ENCODE results near the gene PLIN5.
"Not testable (repeated sequence)": the region's sequence is repeated elsewhere in the genome, so short reads cannot be mapped to it uniquely, and the experiment has no call there.

The PLIN5 gene

GRCh38 chr19:4552525-4552819, 17.4 kb upstream of the PLIN5 start:
- Histone ChIP-seq H3K36me3 (ENCODE audit: control insufficient read depth, insufficient read depth, low read length) (no peaks in the 10 kb centered on the region), H3K4me3 (ENCODE audit: extremely low read depth, insufficient read depth, low read length, poor library complexity, severe bottlenecking) (no peak overlapping the region), H3K4me1 (ENCODE audit: control insufficient read depth, insufficient read depth, low read length, poor library complexity, severe bottlenecking) (no peaks in the 10 kb centered on the region), H3K9me3 (ENCODE audit: control insufficient read depth, low read length) (no peaks in the 10 kb centered on the region), H3K27ac (ENCODE audit: low read depth, low read length, severe bottlenecking) (no peak overlapping the region)
- WGBS, 2 experiments (ENCODE audit: insufficient coverage in 2 of 2): 94 to 95% methylated on average over 16 to 18 of the region's 18 CpGs

DNA sequence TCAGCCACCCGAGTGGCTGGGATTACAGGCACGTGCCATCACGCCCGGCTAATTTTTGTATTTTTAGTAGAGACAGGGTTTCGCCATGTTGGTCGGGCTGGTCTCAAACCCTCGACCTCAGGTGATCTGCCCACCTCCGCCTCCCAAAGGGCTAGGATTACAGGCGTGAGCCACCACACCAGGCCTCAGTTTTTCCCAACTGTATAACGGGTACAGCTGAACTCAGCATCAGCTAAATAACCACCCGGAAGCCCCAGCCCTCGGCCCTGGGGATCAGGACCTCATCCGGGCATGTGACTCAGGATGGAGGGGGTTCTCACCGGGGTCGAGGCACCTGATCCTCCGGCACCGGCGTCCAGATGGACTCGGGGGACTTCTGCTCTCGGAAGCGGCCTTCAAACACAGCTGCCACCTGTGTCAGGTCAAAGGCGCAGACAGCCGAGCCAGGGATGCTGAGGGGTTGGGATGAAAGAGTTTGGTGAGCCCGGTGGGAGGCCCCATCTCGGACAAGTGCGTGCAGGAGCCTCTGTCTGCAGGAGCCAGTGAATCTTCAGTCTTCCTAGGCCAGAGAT, 15.5 kb upstream of the PLIN5 start:
- H3K4me1 ChIP-seq (ENCODE audit: control insufficient read depth, insufficient read depth, low read length, poor library complexity, severe bottlenecking): no peaks in the 10 kb centered on the region
- no peak overlapping the region for H3K4me3 ChIP-seq (ENCODE audit: extremely low read depth, insufficient read depth, low read length, poor library complexity, severe bottlenecking)
- WGBS, 2 experiments (ENCODE audit: insufficient coverage in 2 of 2): 89 to 92% methylated on average over 23 to 26 of the region's 26 CpGs
- H3K9me3 ChIP-seq (ENCODE audit: control insufficient read depth, low read length): no peaks in the 10 kb centered on the region
- H3K36me3 ChIP-seq (ENCODE audit: control insufficient read depth, insufficient read depth, low read length): no peaks in the 10 kb centered on the region
- H3K27ac ChIP-seq (ENCODE audit: low read depth, low read length, severe bottlenecking): no peak overlapping the region

- no peaks in the 10 kb centered on the region for H3K36me3 ChIP-seq (ENCODE audit: control insufficient read depth, insufficient read depth, low read length)
- WGBS, 2 experiments (ENCODE audit: insufficient coverage in 2 of 2): 96 to 98% methylated on average over 13 to 16 of the region's 18 CpGs
Observed at GRCh38 chr19:4550018-4550417, 15.0 kb upstream of the PLIN5 start.

DNA sequence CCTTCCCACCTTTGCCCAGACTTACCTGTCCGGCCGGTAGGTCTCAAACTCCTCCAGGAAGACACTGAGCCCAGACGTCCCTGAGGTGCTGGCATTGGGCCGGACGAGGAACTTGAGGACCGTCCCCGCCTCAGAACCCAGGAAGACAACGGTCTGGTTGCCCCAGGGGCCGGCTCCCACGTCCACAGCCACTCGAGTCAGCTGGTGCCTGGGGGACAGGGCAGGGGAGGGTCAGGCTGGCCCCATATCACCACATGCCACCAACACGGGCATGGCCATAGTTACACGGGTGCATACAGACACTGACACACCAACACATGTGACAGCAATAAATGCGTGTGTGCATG, 13.2 kb upstream of the PLIN5 start:
- Histone ChIP-seq H3K27ac (ENCODE audit: low read depth, low read length, severe bottlenecking) (no peak overlapping the region), H3K4me3 (ENCODE audit: extremely low read depth, insufficient read depth, low read length, poor library complexity, severe bottlenecking) (no peak overlapping the region), H3K36me3 (ENCODE audit: control insufficient read depth, insufficient read depth, low read length) (no peaks in the 10 kb centered on the region), H3K9me3 (ENCODE audit: control insufficient read depth, low read length) (no peaks in the 10 kb centered on the region), H3K4me1 (ENCODE audit: control insufficient read depth, insufficient read depth, low read length, poor library complexity, severe bottlenecking) (no peaks in the 10 kb centered on the region)
- 96 to 97% methylated on average over 12 to 13 of the region's 14 CpGs for WGBS, 2 experiments (ENCODE audit: insufficient coverage in 2 of 2)

More at GRCh38 chr19:4550018-4550417, 15.0 kb upstream of the PLIN5 start:
- Histone ChIP-seq H3K27ac (ENCODE audit: low read depth, low read length, severe bottlenecking) (no peak overlapping the region), H3K4me3 (ENCODE audit: extremely low read depth, insufficient read depth, low read length, poor library complexity, severe bottlenecking) (no peak overlapping the region), H3K4me1 (ENCODE audit: control insufficient read depth, insufficient read depth, low read length, poor library complexity, severe bottlenecking) (no peaks in the 10 kb centered on the region), H3K9me3 (ENCODE audit: control insufficient read depth, low read length) (no peaks in the 10 kb centered on the region)

GRCh38 chr19:4547303-4548237, 12.5 kb upstream of the PLIN5 start:
- no peaks in the 10 kb centered on the region for H3K4me1 ChIP-seq (ENCODE audit: control insufficient read depth, insufficient read depth, low read length, poor library complexity, severe bottlenecking)
- H3K4me3 ChIP-seq (ENCODE audit: extremely low read depth, insufficient read depth, low read length, poor library complexity, severe bottlenecking): no peak overlapping the region
- no peak overlapping the region for H3K27ac ChIP-seq (ENCODE audit: low read depth, low read length, severe bottlenecking)
- H3K9me3 ChIP-seq (ENCODE audit: control insufficient read depth, low read length): no peaks in the 10 kb centered on the region
- WGBS, 2 experiments (ENCODE audit: insufficient coverage in 2 of 2): 93 to 96% methylated on average over 29 to 30 of the region's 32 CpGs
- H3K36me3 ChIP-seq (ENCODE audit: control insufficient read depth, insufficient read depth, low read length): no peaks in the 10 kb centered on the region

GRCh38 chr19:4543842-4544647, 9.0 kb upstream of the PLIN5 start:
- H3K4me1 ChIP-seq (ENCODE audit: control insufficient read depth, insufficient read depth, low read length, poor library complexity, severe bottlenecking): no peaks in the 10 kb centered on the region
- H3K4me3 ChIP-seq (ENCODE audit: extremely low read depth, insufficient read depth, low read length, poor library complexity, severe bottlenecking): no peak overlapping the region
- 97 to 98% methylated on average over 45 to 79 of the region's 87 CpGs for WGBS, 2 experiments (ENCODE audit: insufficient coverage in 2 of 2)
- H3K36me3 ChIP-seq (ENCODE audit: control insufficient read depth, insufficient read depth, low read length): no peaks in the 10 kb centered on the region
- no peak overlapping the region for H3K27ac ChIP-seq (ENCODE audit: low read depth, low read length, severe bottlenecking)
- peaks cover 5% of the 10 kb centered on the region for H3K9me3 ChIP-seq (ENCODE audit: control insufficient read depth, low read length)

DNA sequence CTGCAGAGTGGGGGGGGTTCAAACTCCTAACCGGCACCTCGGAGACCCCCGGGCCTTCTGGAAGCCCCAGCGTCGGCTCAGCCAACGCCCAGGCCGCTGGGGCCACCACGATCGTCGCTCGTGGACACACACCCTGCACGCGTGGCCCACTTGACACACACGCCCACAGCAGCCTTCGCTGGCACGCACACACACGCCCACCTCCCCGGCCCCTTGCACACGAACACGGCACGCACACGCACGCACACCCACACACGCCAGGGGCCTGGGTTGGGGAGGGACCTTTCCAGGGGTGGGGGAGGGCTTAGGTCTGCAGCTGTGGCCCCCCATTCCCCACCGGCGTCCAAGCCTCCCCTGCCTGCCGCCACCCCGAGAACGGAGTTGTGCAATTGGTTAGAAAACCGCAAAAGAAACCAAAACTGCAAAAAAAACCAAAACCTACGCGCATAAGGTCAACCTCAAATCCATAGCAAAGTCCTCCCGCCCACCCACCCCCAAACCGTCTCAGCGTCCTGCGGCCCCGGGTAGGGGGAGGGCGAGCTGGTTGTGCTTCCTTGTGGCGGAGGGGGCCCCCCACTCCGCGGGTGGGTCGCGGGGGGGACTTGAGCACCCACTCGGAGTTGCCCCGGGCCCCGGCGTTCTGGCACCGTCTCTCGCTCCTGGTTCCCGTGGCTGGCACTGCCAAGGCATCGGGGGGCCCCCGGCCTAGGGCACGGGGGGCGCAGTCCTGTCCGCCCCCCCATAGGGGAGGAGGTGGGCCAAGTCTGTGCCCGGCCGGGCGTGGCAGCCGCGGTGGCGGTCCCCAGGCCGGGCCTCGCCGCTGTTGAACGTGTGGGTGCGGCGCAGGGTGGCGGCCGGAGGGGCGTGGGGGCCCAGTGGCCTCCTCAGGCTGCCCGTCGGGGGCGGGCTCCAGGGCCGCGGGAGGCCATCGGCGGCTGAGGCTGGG, 8.1 kb upstream of the PLIN5 start:
- 97% methylated on average over 41 to 59 of the region's 77 CpGs for WGBS, 2 experiments (ENCODE audit: insufficient coverage in 2 of 2)
- peaks cover 5% of the 10 kb centered on the region for H3K9me3 ChIP-seq (ENCODE audit: control insufficient read depth, low read length)
- no peak overlapping the region for H3K4me3 ChIP-seq (ENCODE audit: extremely low read depth, insufficient read depth, low read length, poor library complexity, severe bottlenecking)
- no peak overlapping the region for H3K27ac ChIP-seq (ENCODE audit: low read depth, low read length, severe bottlenecking)
- no peaks in the 10 kb centered on the region for H3K36me3 ChIP-seq (ENCODE audit: control insufficient read depth, insufficient read depth, low read length)
- no peaks in the 10 kb centered on the region for H3K4me1 ChIP-seq (ENCODE audit: control insufficient read depth, insufficient read depth, low read length, poor library complexity, severe bottlenecking)

GRCh38 chr19:4541806-4542145, 6.8 kb upstream of the PLIN5 start:
- H3K4me1 ChIP-seq (ENCODE audit: control insufficient read depth, insufficient read depth, low read length, poor library complexity, severe bottlenecking); H3K27ac ChIP-seq (ENCODE audit: low read depth, low read length, severe bottlenecking); H3K36me3 ChIP-seq (ENCODE audit: control insufficient read depth, insufficient read depth, low read length); H3K4me3 ChIP-seq (ENCODE audit: extremely low read depth, insufficient read depth, low read length, poor library complexity, severe bottlenecking); H3K9me3 ChIP-seq (ENCODE audit: control insufficient read depth, low read length): not testable (repeated sequence)
- 96 to 100% methylated on average over 9 to 12 of the region's 12 CpGs for WGBS, 2 experiments (ENCODE audit: insufficient coverage in 2 of 2)

DNA sequence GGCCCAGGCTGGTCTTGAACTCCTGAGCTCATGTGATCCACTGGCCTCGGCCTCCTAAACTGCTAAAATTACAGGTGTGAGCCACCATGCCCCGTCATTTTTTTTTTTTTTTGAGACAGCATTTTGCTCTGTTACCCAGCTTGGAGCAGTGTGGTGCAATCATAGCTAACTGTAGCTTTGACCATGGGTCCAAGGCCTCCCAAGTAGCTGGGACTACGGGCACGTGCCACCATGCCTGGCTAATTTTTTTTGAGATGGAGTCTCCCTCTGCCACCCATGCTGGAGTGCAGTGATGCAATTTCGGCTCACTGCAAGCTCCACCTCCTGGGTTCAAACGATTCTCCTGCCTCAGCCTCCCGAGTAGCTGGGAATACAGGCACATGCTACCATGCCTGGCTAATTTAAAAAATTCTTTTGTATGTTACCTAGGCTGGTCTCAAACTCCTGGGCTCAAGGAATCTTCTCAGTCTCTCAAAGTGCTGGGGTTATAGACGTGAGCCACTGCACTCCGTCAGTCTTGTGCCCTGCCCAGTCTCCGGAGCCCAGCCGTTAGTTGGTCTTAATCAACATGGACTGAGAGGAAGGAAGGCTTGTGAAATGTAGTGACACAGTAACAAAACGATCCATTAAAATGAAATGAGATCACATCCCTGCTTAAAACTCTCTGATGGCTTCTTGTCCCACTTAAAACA, 6.2 kb upstream of the PLIN5 start:
- no peaks in the 10 kb centered on the region for H3K4me1 ChIP-seq (ENCODE audit: control insufficient read depth, insufficient read depth, low read length, poor library complexity, severe bottlenecking)
- 91 to 93% methylated on average over 8 to 11 of the region's 12 CpGs for WGBS, 2 experiments (ENCODE audit: insufficient coverage in 2 of 2)
- H3K36me3 ChIP-seq (ENCODE audit: control insufficient read depth, insufficient read depth, low read length): no peaks in the 10 kb centered on the region
- peaks cover 5% of the 10 kb centered on the region for H3K9me3 ChIP-seq (ENCODE audit: control insufficient read depth, low read length)
- H3K4me3 ChIP-seq (ENCODE audit: extremely low read depth, insufficient read depth, low read length, poor library complexity, severe bottlenecking): no peak overlapping the region
- no peak overlapping the region for H3K27ac ChIP-seq (ENCODE audit: low read depth, low read length, severe bottlenecking)
